HCT116 (cell line): ENCODE measurements around the gene ACOXL. TPM values are rescaled to one million over a fixed set of nuclear protein-coding genes. Genes with fewer than 3 reads are reported as not detected.

Experiments
- ATAC-seq: fragments of 200-7000 bp; cut with Tn5 transposase; 2 replicates; pipeline ENCODE4 v1.9.1; 2020; ENCODE audit warnings: mild to moderate bottlenecking, moderate library complexity
- BruUV-seq: library from RNA; stranded (reverse); fragments of 400-500 nt; replicated peaks from 2 replicates; lab custom pipeline; 2021; lab: Mats Ljungman, UMichigan
- CTCF ChIA-PET: fragments of 300-600 bp; sonication (Branson Sonifier 250); formaldehyde crosslinking; loops from one replicate; lab custom pipeline; 2021; ENCODE audit warnings: antibody characterized with exemption; lab: Charles Lee
- POLR2A ChIA-PET: fragments of 300-600, 350-600 bp; sonication (Branson Sonifier 250); formaldehyde crosslinking; loops from one replicate; lab custom pipeline; 2021; ENCODE audit warnings: antibody characterized with exemption; lab: Charles Lee
- RAD21 ChIA-PET, 2 experiments: fragments of 300-600 bp; sonication (Branson Sonifier 250); formaldehyde crosslinking; loops; one replicate each; lab custom pipeline; 2023; ENCODE audit warnings: low total read pairs in 2 of 2; ENCODE audit not compliant: uncharacterized antibody in 2 of 2, unreplicated experiment in 2 of 2, low non-redundant PET in 1 of 2; lab: Charles Lee
- DNase-seq: peaks from one replicate; pipeline ENCODE4 v3.0.0-alpha.2; 2010; ENCODE audit warnings: low read depth, low spot score
- H2AFZ ChIP-seq: fragments of 200-600 bp; shearing (Covaris generic), sonication (generic); 2 replicates; pipeline ENCODE4 v1.6.1; 2017; ENCODE audit warnings: low read depth, mixed run types, mixed read lengths, antibody characterized with exemption, low read length; ENCODE audit not compliant: poor library complexity, severe bottlenecking
- H3K27ac ChIP-seq: 2 replicates; pipeline ENCODE4 v1.5.1; 2012; ENCODE audit warnings: low read depth, low read length
- H3K27me3 ChIP-seq: fragments of 200-600 bp; sonication (generic); 2 replicates; pipeline ENCODE4 v1.6.1; 2016; ENCODE audit warnings: mixed run types, low read length, mixed read lengths; ENCODE audit not compliant: insufficient read depth
- H3K36me3 ChIP-seq, 2 experiments: fragments of 200-500 bp in 1 of 2; fragments of 200-600 bp in 1 of 2; sonication (Bioruptor generic) in 1 of 2; sonication (generic) in 1 of 2; 2 replicates each; pipeline versions ENCODE4 v1.5.1 to v1.6.1; 2014 to 2016; ENCODE audit warnings: low read length in 2 of 2, inconsistent platforms in 1 of 2, mixed read lengths in 1 of 2, mixed run types in 1 of 2; ENCODE audit not compliant: insufficient read depth in 2 of 2, control insufficient read depth in 1 of 2
- H3K4me1 ChIP-seq, 2 experiments: fragments of 200-600 bp in 1 of 2; sonication (generic) in 1 of 2; 2 replicates each; pipeline versions ENCODE4 v1.5.1 to v1.6.1; 2012 to 2017; ENCODE audit warnings: low read length in 2 of 2, inconsistent platforms in 1 of 2, mild to moderate bottlenecking in 1 of 2, mixed read lengths in 1 of 2, mixed run types in 1 of 2, moderate library complexity in 1 of 2; ENCODE audit not compliant: insufficient read depth in 2 of 2, control insufficient read depth in 1 of 2
- H3K4me2 ChIP-seq: fragments of 200-600 bp; sonication (generic); 2 replicates; pipeline ENCODE4 v1.6.1; 2017; ENCODE audit warnings: mixed run types, low read length, mixed read lengths
- H3K4me3 ChIP-seq, 2 experiments: fragments of 200-600 bp in 1 of 2; sonication (generic) in 1 of 2; replicated peaks in 1 of 2; 2 replicates each; pipeline ENCODE4 v1.5.1; 2011 to 2016; ENCODE audit warnings: low read length in 2 of 2, control low read depth in 1 of 2, low read depth in 1 of 2, mild to moderate bottlenecking in 1 of 2, mixed read lengths in 1 of 2, mixed run types in 1 of 2
- H3K79me2 ChIP-seq: fragments of 200-600 bp; sonication (generic); 2 replicates; pipeline ENCODE4 v1.6.1; 2017; ENCODE audit warnings: mild to moderate bottlenecking, mixed run types, low read length, moderate library complexity, mixed read lengths; ENCODE audit not compliant: insufficient read depth
- H3K9ac ChIP-seq: fragments of 200-600 bp; sonication (generic); 2 replicates; pipeline ENCODE4 v1.6.1; 2016; ENCODE audit warnings: low read length, mixed read lengths
- H3K9me2 ChIP-seq: fragments of 200-600 bp; sonication (generic), shearing (Covaris generic); 2 replicates; pipeline ENCODE4 v1.6.1; 2017; ENCODE audit warnings: mixed run types, mild to moderate bottlenecking, moderate library complexity; ENCODE audit not compliant: insufficient read depth
- H3K9me3 ChIP-seq, 2 experiments: fragments of 200-500 bp in 1 of 2; fragments of 200-600 bp in 1 of 2; sonication (Bioruptor generic) in 1 of 2; sonication (generic) in 1 of 2; 2 replicates each; pipeline ENCODE4 v1.6.1; 2014 to 2017; ENCODE audit warnings: low read length in 2 of 2, mixed read lengths in 2 of 2, inconsistent platforms in 1 of 2, low read depth in 1 of 2, mild to moderate bottlenecking in 1 of 2, mixed run types in 1 of 2, moderate library complexity in 1 of 2; ENCODE audit not compliant: control insufficient read depth in 1 of 2, insufficient read depth in 1 of 2
- H4K20me1 ChIP-seq: fragments of 200-600 bp; sonication (generic), shearing (Covaris generic); 2 replicates; pipeline ENCODE4 v1.6.1; 2017; ENCODE audit warnings: mixed run types, mild to moderate bottlenecking, moderate library complexity; ENCODE audit not compliant: insufficient read depth
- ATF3 ChIP-seq: IDR thresholded peaks from 2 replicates; pipeline ENCODE4 v1.6.1; 2012
- CEBPB ChIP-seq: IDR thresholded peaks from 2 replicates; pipeline ENCODE4 v1.6.1; 2012; ENCODE audit warnings: low read depth
- EGR1 ChIP-seq: IDR thresholded peaks from 2 replicates; pipeline ENCODE4 v1.6.1; 2012; ENCODE audit warnings: low read depth
- ELF1 ChIP-seq: IDR thresholded peaks from 2 replicates; pipeline ENCODE4 v1.6.1; 2012; ENCODE audit warnings: low read depth, borderline replicate concordance
- EZH2 ChIP-seq: fragments of 200-600 bp; sonication (generic); IDR thresholded peaks from 2 replicates; pipeline ENCODE4 v1.6.1; 2017; ENCODE audit warnings: antibody characterized with exemption, mixed run types
- MAX ChIP-seq: IDR thresholded peaks from 2 replicates; pipeline ENCODE4 v1.6.1; 2012
- POLR2A ChIP-seq: IDR thresholded peaks from 2 replicates; pipeline ENCODE4 v1.7.0; 2011; ENCODE audit warnings: borderline replicate concordance; ENCODE audit not compliant: insufficient read depth, insufficient read length; ENCODE audit errors: extremely low read depth
- RAD21 ChIP-seq: IDR thresholded peaks from 2 replicates; pipeline ENCODE4 v1.6.1; 2012; ENCODE audit warnings: low read depth, mild to moderate bottlenecking
- SIN3A ChIP-seq: IDR thresholded peaks from 2 replicates; pipeline ENCODE4 v1.6.1; 2012; ENCODE audit warnings: low read depth
- SRF ChIP-seq: IDR thresholded peaks from 2 replicates; pipeline ENCODE4 v1.6.1; 2012; ENCODE audit warnings: low read depth
- TCF7L2 ChIP-seq: IDR thresholded peaks from 2 replicates; pipeline ENCODE4 v1.7.0; 2011; ENCODE audit warnings: borderline replicate concordance, inconsistent platforms; ENCODE audit not compliant: insufficient read depth, insufficient read length; ENCODE audit errors: extremely low read depth
- ZNF274 ChIP-seq: fragments of 200-500 bp; sonication (Bioruptor generic); IDR thresholded peaks from 2 replicates; pipeline ENCODE4 v1.6.1; 2014; ENCODE audit warnings: mild to moderate bottlenecking, low read depth, low read length, inconsistent platforms
- intact Hi-C: fragments of 100-400 bp; cut with micrococcal nuclease; formaldehyde crosslinking; loops from 2 replicates; pipeline ENCODE4 v1.10.0; 2022
- total RNA-seq: library from RNA; stranded (reverse); gene quantifications from one replicate; pipeline ENCODE4 v1.2.1, GENCODE V29; 2021; ENCODE audit not compliant: unreplicated experiment
- TF ChIP-seq, protein P1 (sequence below): IDR thresholded peaks from 2 replicates; pipeline ENCODE4 v1.6.1; 2012; ENCODE audit warnings: low read depth
- TF ChIP-seq, protein P2 (sequence below), 3 experiments: fragments of 200-600 bp in 1 of 3; sonication (generic) in 1 of 3; IDR thresholded peaks in 2 of 3; conservative IDR thresholded peaks in 1 of 3; 2 replicates each; pipeline ENCODE4 v1.5.1; 2012 to 2017; ENCODE audit warnings: low read depth in 2 of 3, low read length in 2 of 3, antibody characterized with exemption in 1 of 3, borderline replicate concordance in 1 of 3, control low read depth in 1 of 3, mild to moderate bottlenecking in 1 of 3, mixed read lengths in 1 of 3, mixed run types in 1 of 3, moderate library complexity in 1 of 3; ENCODE audit not compliant: insufficient read depth in 1 of 3

The ACOXL gene
- total RNA-seq, 1 experiment from 2014 or later = 5.5 TPM

GRCh38 chr2:111145951-111146350 is 413.6 kb downstream of the ACOXL start:
- Histone ChIP-seq H3K9me3 (no peaks in the 10 kb centered on the region), H2AFZ (no peak overlapping the region), H3K9me2 (no peaks in the 10 kb centered on the region), H3K4me1 (no peaks in the 10 kb centered on the region), H3K4me3 (no peak overlapping the region), H3K79me2 (peaks cover 13% of the 10 kb centered on the region; the same call in 1 of the 2 replicates), H3K4me2 (no peak overlapping the region), H3K27ac (no peak overlapping the region), H4K20me1 (no peaks in the 10 kb centered on the region), H3K27me3 (no peaks in the 10 kb centered on the region), H3K9ac (no peak overlapping the region), H3K36me3 (peaks cover 0 to 8% of the 10 kb centered on the region in 2 experiments; a peak in 1 of 4 replicates)
- ATAC-seq (no peak), DNase-seq (no peak)
- ChIA-PET RAD21 (no interaction called here), POLR2A (no interaction called here), CTCF (no interaction called here)
- BruUV-seq = no TSS peak
- intact Hi-C loops = no loop called here
- TF ChIP-seq SRF (no peak), ELF1 (no peak), EGR1 (no peak), ZNF274 (no peak), CEBPB (no peak), EZH2 (no peak), MAX (no peak), SIN3A (no peak), ATF3 (no peak), TCF7L2 (no peak), POLR2A (no peak), RAD21 (no peak)
- TF ChIP-seq, protein P1, sequence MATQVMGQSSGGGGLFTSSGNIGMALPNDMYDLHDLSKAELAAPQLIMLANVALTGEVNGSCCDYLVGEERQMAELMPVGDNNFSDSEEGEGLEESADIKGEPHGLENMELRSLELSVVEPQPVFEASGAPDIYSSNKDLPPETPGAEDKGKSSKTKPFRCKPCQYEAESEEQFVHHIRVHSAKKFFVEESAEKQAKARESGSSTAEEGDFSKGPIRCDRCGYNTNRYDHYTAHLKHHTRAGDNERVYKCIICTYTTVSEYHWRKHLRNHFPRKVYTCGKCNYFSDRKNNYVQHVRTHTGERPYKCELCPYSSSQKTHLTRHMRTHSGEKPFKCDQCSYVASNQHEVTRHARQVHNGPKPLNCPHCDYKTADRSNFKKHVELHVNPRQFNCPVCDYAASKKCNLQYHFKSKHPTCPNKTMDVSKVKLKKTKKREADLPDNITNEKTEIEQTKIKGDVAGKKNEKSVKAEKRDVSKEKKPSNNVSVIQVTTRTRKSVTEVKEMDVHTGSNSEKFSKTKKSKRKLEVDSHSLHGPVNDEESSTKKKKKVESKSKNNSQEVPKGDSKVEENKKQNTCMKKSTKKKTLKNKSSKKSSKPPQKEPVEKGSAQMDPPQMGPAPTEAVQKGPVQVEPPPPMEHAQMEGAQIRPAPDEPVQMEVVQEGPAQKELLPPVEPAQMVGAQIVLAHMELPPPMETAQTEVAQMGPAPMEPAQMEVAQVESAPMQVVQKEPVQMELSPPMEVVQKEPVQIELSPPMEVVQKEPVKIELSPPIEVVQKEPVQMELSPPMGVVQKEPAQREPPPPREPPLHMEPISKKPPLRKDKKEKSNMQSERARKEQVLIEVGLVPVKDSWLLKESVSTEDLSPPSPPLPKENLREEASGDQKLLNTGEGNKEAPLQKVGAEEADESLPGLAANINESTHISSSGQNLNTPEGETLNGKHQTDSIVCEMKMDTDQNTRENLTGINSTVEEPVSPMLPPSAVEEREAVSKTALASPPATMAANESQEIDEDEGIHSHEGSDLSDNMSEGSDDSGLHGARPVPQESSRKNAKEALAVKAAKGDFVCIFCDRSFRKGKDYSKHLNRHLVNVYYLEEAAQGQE = no peak
- TF ChIP-seq, protein P2, sequence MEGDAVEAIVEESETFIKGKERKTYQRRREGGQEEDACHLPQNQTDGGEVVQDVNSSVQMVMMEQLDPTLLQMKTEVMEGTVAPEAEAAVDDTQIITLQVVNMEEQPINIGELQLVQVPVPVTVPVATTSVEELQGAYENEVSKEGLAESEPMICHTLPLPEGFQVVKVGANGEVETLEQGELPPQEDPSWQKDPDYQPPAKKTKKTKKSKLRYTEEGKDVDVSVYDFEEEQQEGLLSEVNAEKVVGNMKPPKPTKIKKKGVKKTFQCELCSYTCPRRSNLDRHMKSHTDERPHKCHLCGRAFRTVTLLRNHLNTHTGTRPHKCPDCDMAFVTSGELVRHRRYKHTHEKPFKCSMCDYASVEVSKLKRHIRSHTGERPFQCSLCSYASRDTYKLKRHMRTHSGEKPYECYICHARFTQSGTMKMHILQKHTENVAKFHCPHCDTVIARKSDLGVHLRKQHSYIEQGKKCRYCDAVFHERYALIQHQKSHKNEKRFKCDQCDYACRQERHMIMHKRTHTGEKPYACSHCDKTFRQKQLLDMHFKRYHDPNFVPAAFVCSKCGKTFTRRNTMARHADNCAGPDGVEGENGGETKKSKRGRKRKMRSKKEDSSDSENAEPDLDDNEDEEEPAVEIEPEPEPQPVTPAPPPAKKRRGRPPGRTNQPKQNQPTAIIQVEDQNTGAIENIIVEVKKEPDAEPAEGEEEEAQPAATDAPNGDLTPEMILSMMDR (IDR thresholded peaks at IDR 0.05 in 2 of 3, conservative IDR thresholded peaks at IDR 0.05 in 1 of 3; ENCODE audit: borderline replicate concordance in 1 of 3, insufficient read depth in 1 of 3, low read depth in 2 of 3, low read length in 2 of 3) = no peak
